Body of pancreas (tissue), 4 donors: Measurements from ENCODE around the gene MKI67.

Source experiments
- POLR2A ChIP-seq, 3 donors: fragments of 450-650 bp; IDR thresholded peaks; one replicate each; pipeline ENCODE4 v1.6.1; 2016; ENCODE audit warnings: antibody characterized with exemption in 3 of 3, mild to moderate bottlenecking in 2 of 3
- TF ChIP-seq, protein P1 (sequence below), 7 experiments: fragments of 450-650 bp in 4 of 7; fragments of 200-600 bp in 3 of 7; sonication (generic) in 3 of 7; IDR thresholded peaks; one replicate each; pipeline ENCODE4 v1.5.1; 2016 to 2019; ENCODE audit warnings: antibody characterized with exemption in 7 of 7

- TF ChIP-seq, protein P1, sequence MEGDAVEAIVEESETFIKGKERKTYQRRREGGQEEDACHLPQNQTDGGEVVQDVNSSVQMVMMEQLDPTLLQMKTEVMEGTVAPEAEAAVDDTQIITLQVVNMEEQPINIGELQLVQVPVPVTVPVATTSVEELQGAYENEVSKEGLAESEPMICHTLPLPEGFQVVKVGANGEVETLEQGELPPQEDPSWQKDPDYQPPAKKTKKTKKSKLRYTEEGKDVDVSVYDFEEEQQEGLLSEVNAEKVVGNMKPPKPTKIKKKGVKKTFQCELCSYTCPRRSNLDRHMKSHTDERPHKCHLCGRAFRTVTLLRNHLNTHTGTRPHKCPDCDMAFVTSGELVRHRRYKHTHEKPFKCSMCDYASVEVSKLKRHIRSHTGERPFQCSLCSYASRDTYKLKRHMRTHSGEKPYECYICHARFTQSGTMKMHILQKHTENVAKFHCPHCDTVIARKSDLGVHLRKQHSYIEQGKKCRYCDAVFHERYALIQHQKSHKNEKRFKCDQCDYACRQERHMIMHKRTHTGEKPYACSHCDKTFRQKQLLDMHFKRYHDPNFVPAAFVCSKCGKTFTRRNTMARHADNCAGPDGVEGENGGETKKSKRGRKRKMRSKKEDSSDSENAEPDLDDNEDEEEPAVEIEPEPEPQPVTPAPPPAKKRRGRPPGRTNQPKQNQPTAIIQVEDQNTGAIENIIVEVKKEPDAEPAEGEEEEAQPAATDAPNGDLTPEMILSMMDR (IDR thresholded peaks at IDR 0.05): no peak
- no peak for TF ChIP-seq POLR2A (IDR thresholded peaks at IDR 0.05)
Observed at GRCh38 chr10:128163701-128164100, 37.5 kb upstream of the MKI67 start.
